HepG2 (cell line): ENCODE data around the gene RBM12. TPM values are rescaled to one million over a fixed set of nuclear protein-coding genes. Genes with fewer than 3 reads are reported as not detected.

Source experiments
- FUBP1 ChIP-seq: sonication (generic); formaldehyde crosslinking; IDR thresholded peaks from 2 replicates; pipeline ENCODE4 v1.5.1; 2020; ENCODE audit warnings: missing genetic modification reagents, mild to moderate bottlenecking, borderline replicate concordance
- ISL2 ChIP-seq: sonication (generic); formaldehyde crosslinking; IDR thresholded peaks from 2 replicates; pipeline ENCODE4 v1.5.0; 2020; ENCODE audit warnings: missing genetic modification reagents
- JUND ChIP-seq: sonication (generic); formaldehyde crosslinking; IDR thresholded peaks from 2 replicates; pipeline ENCODE4 v1.8.0; 2022; ENCODE audit warnings: mild to moderate bottlenecking, missing genetic modification reagents
- MED1 ChIP-seq: sonication (generic); formaldehyde crosslinking; IDR thresholded peaks from 2 replicates; pipeline ENCODE4 v1.4.0; 2020; ENCODE audit warnings: missing genetic modification reagents
- NFAT5 ChIP-seq: sonication (generic); formaldehyde crosslinking; IDR thresholded peaks from 2 replicates; pipeline ENCODE4 v1.4.0; 2020; ENCODE audit warnings: missing genetic modification reagents
- NPAS2 ChIP-seq: sonication (generic); formaldehyde crosslinking; IDR thresholded peaks from 2 replicates; pipeline ENCODE4 v1.8.0; 2022; ENCODE audit warnings: mild to moderate bottlenecking, missing genetic modification reagents, borderline replicate concordance
- PBX3 ChIP-seq: sonication (generic); formaldehyde crosslinking; IDR thresholded peaks from 2 replicates; pipeline ENCODE4 v1.8.1; 2023; ENCODE audit warnings: missing genetic modification reagents, inconsistent platforms, borderline replicate concordance
- SMAD3 ChIP-seq: sonication (generic); formaldehyde crosslinking; IDR thresholded peaks from 2 replicates; pipeline ENCODE4 v1.4.0; 2020; ENCODE audit warnings: missing genetic modification reagents
- SP140L ChIP-seq: sonication (generic); formaldehyde crosslinking; IDR thresholded peaks from 2 replicates; pipeline ENCODE4 v1.4.0; 2020; ENCODE audit warnings: missing genetic modification reagents, borderline replicate concordance
- SPEN ChIP-seq: sonication (generic); formaldehyde crosslinking; IDR thresholded peaks from 2 replicates; pipeline ENCODE4 v1.5.1; 2020; ENCODE audit warnings: low read depth, mild to moderate bottlenecking, missing genetic modification reagents
- SRSF1 ChIP-seq: fragments of 200-400 bp; formaldehyde crosslinking; optimal IDR thresholded peaks from 2 replicates; pipeline ENCODE3; 2017; ENCODE audit warnings: mild to moderate bottlenecking, low read depth, low read length, moderate library complexity
- ZBTB8A ChIP-seq: sonication (generic); formaldehyde crosslinking; IDR thresholded peaks from 2 replicates; pipeline ENCODE4 v1.4.0; 2020; ENCODE audit warnings: mild to moderate bottlenecking, low read depth, missing genetic modification reagents, borderline replicate concordance
- ZFP36 ChIP-seq: fragments of 150-350 bp; IDR thresholded peaks from 2 replicates; pipeline ENCODE4 v1.6.1; 2018; ENCODE audit warnings: borderline replicate concordance, low read length, low read depth; ENCODE audit not compliant: partially characterized antibody
- ZNF121 ChIP-seq: sonication (generic); formaldehyde crosslinking; IDR thresholded peaks from 2 replicates; pipeline ENCODE4 v1.5.0; 2020; ENCODE audit warnings: mild to moderate bottlenecking, missing genetic modification reagents
- ZNF276 ChIP-seq: sonication (generic); formaldehyde crosslinking; IDR thresholded peaks from 2 replicates; pipeline ENCODE4 v1.4.0; 2020; ENCODE audit warnings: mild to moderate bottlenecking, low read depth, missing genetic modification reagents
- ZNF501 ChIP-seq: sonication (generic); formaldehyde crosslinking; IDR thresholded peaks from 2 replicates; pipeline ENCODE4 v1.5.1; 2020; ENCODE audit warnings: mild to moderate bottlenecking, moderate library complexity, missing genetic modification reagents
- ZNF546 ChIP-seq: sonication (generic); formaldehyde crosslinking; conservative IDR thresholded peaks from 2 replicates; pipeline ENCODE4 v1.8.1; 2023; ENCODE audit warnings: mild to moderate bottlenecking, missing genetic modification reagents
- polyA plus RNA-seq, 8 experiments: library from polyadenylated mRNA; depleted of rRNA in 3 of 8; stranded (reverse) in 7 of 8; unstranded in 1 of 8; fragments of >200 nt; fragmentation: Illumina TruSeq in 4 of 8; extraction: Trizol in 4 of 8; gene quantifications; 2 replicates each; pipeline versions ENCODE4 v1.2.1 to v1.2.3, GENCODE V29; 2011 to 2016; ENCODE audit warnings: low read depth in 4 of 8, missing spikeins in 1 of 8, mixed read lengths in 1 of 8; ENCODE audit not compliant: insufficient read depth in 1 of 8
- total RNA-seq, 5 experiments: library from RNA; depleted of rRNA; stranded (reverse); fragments of >200 nt; fragmentation: Illumina TruSeq; extraction: Trizol; gene quantifications; 2 replicates each; pipeline ENCODE4 v1.2.3, GENCODE V29; 2016; ENCODE audit warnings: low read depth in 1 of 5

Gene RBM12
- total and polyA plus RNA-seq, 2 of the 13 experiments (the other 11 are each of a cell fraction or from before 2014, with no cell fraction given): 97.9 to 104 TPM

- TF ChIP-seq NFAT5 (CRISPR knock-in tag) (peak; percentile 31; the same call in 1 of the 2 replicates), PBX3 (CRISPR knock-in tag) (no peak; the same call in 1 of the 2 replicates), ZNF121 (CRISPR knock-in tag) (0 out of 2 replicates have a peak, but pooled peaks have one; percentile 8), JUND (CRISPR knock-in tag) (0 out of 2 replicates have a peak, but pooled peaks have one; percentile 25), FUBP1 (CRISPR knock-in tag) (0 out of 2 replicates have a peak, but pooled peaks have one; percentile 82), ZNF546 (CRISPR knock-in tag) (peak; percentile 67), SMAD3 (CRISPR knock-in tag) (0 out of 2 replicates have a peak, but pooled peaks have one; percentile 15), SPEN (peak; percentile 60; the same call in 1 of the 2 replicates), MED1 (CRISPR knock-in tag) (peak; percentile 79), ZNF276 (no peak; the same call in 1 of the 2 replicates), ZBTB8A (CRISPR knock-in tag) (no peak), ZNF501 (CRISPR knock-in tag) (peak; percentile 42; the same call in 1 of the 2 replicates), NPAS2 (CRISPR knock-in tag) (no peak; the same call in 1 of the 2 replicates), ISL2 (peak; percentile 59; the same call in 1 of the 2 replicates), SP140L (CRISPR knock-in tag) (peak; percentile 52; the same call in 1 of the 2 replicates), ZFP36 (no peak), SRSF1 (no peak)
These were observed 48.0 kb downstream of the RBM12 start (continued) for GRCh38 chr20:35616465-35617396.
